K562 (cell line): Measurements from ENCODE around the gene GFOD1. TPM values are rescaled to one million over a fixed set of nuclear protein-coding genes. Genes with fewer than 3 reads are reported as not detected.

Experiments
- MEIS2 ChIP-seq: fragments of 450-650 bp; IDR thresholded peaks from 2 replicates; pipeline ENCODE4 v1.6.1; 2014; ENCODE audit warnings: mild to moderate bottlenecking; ENCODE audit not compliant: partially characterized antibody
- REST ChIP-seq, 2 experiments: fragments of 450-650 bp; formaldehyde crosslinking in 1 of 2; IDR thresholded peaks; 2 replicates each; pipeline versions ENCODE4 v1.4.0 to v1.6.1; 2014 to 2020; ENCODE audit warnings: mild to moderate bottlenecking in 2 of 2, borderline replicate concordance in 1 of 2, low read depth in 1 of 2
- polyA plus RNA-seq, 8 experiments: library from polyadenylated mRNA; depleted of rRNA in 4 of 8; stranded (reverse) in 5 of 8; unstranded in 3 of 8; fragments of >200 nt; fragmentation: Nextera tagmentation in 2 of 8; fragmentation: Illumina TruSeq in 1 of 8; extraction: Ambion mirVana in 2 of 8; extraction: Trizol in 1 of 8; gene quantifications; 2 replicates each; pipeline versions ENCODE4 v1.2.1 to v1.2.3, GENCODE V29; 2011 to 2014; ENCODE audit warnings: inconsistent platforms in 1 of 8, missing spikeins in 1 of 8
- total RNA-seq, 7 experiments: library from RNA; depleted of rRNA in 6 of 7; stranded (reverse); fragments of >200 nt in 6 of 7; fragmentation: Illumina TruSeq in 2 of 7; extraction: Trizol in 2 of 7; gene quantifications; 2 replicates each; pipeline versions ENCODE4 v1.2.1 to v1.2.3, GENCODE V29; 2011 to 2021; ENCODE audit warnings: low replicate concordance in 1 of 7

Gene GFOD1
- total and polyA plus RNA-seq, 9 of the 15 experiments (the other 6 are each of a cell fraction or from before 2014, with no cell fraction given), result 3.8 to 12.0 (median 8.2) TPM

GRCh38 chr6:13384506-13384905, 102.9 kb downstream of the GFOD1 start (continued):
- TF ChIP-seq REST (IDR thresholded peaks at IDR 0.05; ENCODE audit: borderline replicate concordance) (no peak), REST (CRISPR knock-in tag; IDR thresholded peaks at IDR 0.05; ENCODE audit: low read depth) (no peak), MEIS2 (no peak)
